ENCODE results near the gene PPP2R2C.

Gene PPP2R2C

DNA sequence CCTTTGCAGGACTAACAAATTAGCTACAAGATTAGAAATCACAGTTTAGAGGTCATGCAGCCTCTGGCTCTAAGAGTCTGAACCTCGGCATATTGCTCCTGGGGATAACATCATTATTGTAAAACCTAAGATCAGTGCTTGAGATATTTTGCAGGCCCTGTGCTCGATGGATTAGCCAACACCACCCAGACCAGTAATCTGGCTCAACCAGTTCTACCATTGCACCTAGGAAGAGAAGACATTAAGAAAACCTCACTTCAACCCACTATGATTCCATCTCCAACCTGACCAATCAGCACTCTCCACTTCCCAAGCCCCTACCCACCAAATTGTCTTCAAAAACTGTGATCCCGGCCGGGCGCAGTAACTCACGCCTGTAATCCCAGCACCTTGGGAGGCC lies 159.2 kb downstream of the PPP2R2C start:
- DNase-seq (ENCODE audit: low read depth in 2 of 2): no peak

DNA sequence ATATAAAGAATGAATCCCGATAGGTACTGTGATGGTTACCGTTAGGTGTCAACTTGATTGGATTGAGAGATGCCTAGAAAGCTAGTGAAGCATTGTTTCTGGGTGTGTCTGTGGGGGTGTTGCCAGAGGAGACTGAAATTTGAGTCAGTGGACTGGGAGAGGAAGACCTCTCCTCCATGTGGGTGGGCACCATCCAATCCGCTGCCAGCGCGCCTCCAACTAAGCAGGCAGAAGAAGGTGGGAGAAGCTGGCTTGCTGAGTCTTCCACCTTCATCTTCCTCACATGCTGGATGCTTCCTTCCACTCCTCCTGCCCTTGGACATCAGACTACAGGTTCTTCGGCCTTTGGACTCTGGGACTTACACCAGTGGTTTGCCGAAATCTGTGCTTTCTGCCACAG lies 162.6 kb downstream of the PPP2R2C start:
- no peak for DNase-seq (ENCODE audit: low read depth in 2 of 2)

DNA sequence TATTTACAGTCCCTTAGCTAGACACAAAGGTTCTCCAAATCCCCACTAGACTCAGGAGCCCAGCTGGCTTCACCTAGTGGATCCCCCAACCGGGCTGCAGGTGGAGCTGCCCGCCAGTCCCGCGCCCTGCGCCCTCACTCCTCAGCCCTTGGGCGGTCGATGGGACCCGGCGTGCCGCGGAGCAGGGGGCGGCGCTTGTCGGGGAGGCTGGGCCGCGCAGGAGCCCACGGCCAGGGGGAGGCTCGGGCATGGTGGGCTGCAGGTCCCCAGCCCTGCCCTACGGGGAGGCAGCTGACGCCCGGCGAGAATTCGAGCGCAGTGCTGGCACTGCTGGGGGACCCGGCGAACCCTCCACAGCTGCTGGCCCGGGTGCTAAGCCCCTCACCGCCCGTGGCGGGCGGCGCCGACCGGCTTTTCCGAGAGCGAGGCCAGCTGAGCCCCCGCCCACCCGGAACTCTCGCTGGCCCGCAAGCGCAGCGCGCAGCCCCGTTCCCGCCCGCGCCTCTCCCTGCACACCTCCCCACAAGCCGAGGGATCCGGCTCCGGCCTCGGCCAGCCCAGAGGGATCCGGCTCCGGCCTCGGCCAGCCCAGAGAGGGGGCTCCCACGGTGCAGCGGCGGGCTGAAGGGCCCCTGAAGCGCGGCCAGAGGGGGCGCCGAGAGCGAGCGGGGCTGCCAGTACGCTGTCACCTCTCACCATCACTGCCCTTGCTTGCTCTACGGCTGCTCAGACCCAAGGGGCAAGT lies 163.3 kb downstream of the PPP2R2C start:
- no peak for DNase-seq (ENCODE audit: low read depth in 2 of 2)

DNA sequence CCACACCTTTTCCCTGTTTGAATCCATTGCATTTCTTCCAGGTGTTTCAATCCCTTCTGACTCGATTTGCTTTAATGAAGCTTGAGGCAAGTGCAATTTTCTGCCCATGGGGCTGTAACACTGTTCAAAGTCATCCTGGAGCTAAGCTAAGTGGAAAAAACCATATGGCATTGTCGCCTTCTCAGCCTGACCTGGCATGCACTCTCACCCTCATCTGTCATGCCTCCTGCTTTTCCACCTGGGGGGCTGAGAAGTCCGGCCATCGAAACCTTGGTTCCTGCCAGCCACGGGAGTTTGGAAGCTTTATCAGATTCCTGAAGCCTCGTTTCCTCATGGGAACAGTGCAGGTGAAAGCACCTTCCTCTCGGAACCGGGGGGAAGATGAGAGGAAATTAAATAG lies 164.5 kb downstream of the PPP2R2C start:
- DNase-seq (ENCODE audit: low read depth in 2 of 2): no peak

DNA sequence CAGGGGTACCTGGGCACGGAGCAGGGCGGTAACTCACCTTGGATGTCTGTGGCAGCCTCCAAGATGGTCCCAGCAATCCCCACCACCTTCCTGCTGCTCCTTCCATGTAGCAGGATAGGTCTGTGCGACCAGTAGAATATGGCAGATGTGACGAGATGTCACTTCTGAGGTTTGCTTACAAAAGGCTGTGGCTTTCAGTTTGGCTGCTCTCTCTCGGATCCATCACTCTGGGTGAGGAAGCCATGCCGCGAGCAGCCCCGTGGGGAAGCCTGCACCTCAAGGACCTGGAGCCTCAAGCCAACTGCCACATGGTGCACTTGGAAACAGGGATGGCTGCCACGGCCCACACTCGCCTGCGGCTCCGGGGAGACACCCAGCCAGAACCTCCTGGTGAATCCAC lies 165.2 kb downstream of the PPP2R2C start:
- no peak for DNase-seq (ENCODE audit: low read depth in 2 of 2)

DNA sequence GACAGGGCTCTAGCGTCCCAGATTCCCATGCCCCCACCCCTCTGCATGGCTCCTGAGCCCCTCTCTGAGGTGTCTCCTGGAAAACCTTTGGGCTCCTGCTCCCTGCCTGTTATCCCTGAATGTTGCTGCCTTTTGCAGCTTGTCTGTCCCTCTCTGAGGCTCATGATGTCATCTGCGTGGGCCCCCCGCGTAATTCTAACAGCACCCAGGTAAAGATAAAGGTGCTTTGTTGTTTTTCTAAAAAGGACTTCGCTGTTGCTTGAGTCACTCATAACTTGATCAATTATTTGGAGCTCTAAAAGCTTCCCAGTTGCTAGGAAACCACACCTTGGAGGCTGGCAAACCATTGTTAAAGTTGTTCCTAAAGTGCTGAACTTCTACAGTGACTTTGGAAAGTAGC lies 166.1 kb downstream of the PPP2R2C start:
- DNase-seq (ENCODE audit: low read depth in 2 of 2): no peak

DNA sequence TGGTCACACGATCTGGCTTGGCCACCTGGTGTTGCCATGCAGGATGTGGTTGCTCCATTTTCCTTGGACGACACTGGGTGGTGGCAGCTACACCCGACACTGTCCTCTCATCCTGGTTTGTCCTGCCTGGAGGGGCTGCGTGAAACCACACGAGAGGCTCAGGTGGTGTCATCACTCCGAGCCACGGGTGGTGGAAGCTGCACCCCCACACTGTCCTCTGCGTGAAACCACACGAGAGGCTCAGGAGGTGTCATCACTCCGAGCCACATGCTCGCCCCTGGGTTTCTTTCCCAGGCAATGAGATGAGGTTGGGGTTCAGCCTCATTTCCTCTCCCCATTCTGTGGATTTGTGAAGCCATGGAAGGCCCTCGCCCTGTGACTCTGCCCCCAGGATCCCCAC lies 168.5 kb downstream of the PPP2R2C start:
- no peak for DNase-seq (ENCODE audit: low read depth in 2 of 2)

DNA sequence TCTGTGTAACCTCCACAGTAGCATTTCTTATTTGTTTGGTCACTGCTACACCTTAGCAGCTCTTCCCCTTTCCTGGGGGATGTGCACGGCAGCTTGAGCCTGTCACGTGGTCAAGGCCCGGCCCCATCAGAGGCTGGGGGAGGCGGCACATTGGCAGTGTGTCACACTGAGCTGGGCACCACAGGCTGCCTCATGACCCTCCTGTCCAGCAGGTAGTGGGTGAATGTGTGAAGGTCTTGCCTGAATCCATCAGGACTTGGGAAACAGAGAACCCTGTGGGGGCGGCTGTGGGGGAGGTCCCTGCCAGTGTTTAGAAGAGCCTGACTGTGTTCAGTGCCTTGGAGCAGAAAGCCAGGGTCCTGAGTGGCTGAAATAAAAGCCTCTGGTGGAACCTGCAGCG lies 169.5 kb downstream of the PPP2R2C start:
- DNase-seq (ENCODE audit: low read depth in 2 of 2): no peak

DNA sequence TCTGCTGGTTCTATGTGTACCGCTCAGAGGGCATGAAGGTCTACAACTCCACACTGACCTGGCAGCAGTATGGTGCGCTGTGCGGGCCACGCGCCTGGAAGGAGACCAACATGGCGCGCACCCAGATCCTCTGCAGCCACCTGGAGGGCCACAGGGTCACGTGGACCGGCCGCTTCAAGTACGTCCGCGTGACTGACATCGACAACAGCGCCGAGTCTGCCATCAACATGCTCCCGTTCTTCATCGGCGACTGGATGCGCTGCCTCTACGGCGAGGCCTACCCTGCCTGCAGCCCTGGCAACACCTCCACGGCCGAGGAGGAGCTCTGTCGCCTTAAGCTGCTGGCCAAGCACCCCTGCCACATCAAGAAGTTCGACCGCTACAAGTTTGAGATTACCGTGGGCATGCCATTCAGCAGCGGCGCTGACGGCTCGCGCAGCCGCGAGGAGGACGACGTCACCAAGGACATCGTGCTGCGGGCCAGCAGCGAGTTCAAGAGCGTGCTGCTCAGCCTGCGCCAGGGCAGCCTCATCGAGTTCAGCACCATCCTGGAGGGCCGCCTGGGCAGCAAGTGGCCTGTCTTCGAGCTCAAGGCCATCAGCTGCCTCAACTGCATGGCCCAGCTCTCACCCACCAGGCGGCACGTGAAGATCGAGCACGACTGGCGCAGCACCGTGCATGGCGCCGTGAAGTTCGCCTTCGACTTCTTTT lies 170.5 kb downstream of the PPP2R2C start:
- DNase-seq (ENCODE audit: low read depth in 2 of 2): no peak

DNA sequence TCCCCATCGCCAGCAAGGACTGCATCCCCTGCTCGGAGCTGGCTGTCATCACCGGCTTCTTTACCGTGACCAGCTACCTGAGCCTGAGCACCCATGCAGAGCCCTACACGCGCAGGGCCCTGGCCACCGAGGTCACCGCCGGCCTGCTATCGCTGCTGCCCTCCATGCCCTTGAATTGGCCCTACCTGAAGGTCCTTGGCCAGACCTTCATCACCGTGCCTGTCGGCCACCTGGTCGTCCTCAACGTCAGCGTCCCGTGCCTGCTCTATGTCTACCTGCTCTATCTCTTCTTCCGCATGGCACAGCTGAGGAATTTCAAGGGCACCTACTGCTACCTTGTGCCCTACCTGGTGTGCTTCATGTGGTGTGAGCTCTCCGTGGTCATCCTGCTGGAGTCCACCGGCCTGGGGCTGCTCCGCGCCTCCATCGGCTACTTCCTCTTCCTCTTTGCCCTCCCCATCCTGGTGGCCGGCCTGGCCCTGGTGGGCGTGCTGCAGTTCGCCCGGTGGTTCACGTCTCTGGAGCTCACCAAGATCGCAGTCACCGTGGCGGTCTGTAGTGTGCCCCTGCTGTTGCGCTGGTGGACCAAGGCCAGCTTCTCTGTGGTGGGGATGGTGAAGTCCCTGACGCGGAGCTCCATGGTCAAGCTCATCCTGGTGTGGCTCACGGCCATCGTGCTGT lies 171.2 kb downstream of the PPP2R2C start:
- DNase-seq (ENCODE audit: low read depth in 2 of 2): no peak

DNA sequence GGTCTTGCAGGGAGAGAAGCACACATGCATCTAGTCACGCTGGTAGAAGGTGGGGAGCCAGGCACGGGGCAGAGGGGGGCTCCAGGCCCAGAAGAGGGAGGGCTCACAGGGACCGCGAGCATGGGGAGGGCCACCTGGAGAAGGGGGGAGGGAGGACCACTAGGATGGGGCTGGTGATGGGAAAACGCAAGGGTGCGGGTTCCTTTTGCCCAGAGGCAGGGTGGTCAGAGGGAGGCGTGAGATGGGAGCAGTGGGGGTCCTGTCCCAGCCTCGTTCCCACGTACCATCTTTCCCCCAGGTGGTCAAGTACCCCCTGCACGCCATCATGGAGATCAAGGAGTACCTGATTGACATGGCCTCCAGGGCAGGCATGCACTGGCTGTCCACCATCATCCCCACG lies 172.1 kb downstream of the PPP2R2C start:
- no peak for DNase-seq (ENCODE audit: low read depth in 2 of 2)

DNA sequence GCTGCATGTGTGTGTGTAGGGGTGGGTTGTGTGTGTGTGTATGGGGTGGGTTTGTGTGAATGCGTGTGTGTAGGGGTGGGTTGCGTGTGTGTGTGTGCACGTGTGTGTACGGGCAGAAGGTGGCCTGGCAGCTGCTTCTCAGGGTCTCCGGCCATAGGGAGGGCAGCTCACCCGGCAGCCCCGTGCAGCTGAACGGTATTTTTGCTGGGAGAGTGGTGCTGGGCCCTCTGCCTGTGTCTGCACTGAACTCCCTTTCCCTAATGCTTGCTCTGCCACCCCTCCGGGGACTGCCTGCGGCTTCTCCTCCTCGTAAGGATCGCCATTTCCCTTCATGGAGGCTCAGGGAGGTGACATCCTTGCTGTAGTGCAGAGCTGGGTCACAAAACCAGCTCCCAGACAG lies 172.5 kb downstream of the PPP2R2C start:
- DNase-seq (ENCODE audit: low read depth in 2 of 2): no peak

DNA sequence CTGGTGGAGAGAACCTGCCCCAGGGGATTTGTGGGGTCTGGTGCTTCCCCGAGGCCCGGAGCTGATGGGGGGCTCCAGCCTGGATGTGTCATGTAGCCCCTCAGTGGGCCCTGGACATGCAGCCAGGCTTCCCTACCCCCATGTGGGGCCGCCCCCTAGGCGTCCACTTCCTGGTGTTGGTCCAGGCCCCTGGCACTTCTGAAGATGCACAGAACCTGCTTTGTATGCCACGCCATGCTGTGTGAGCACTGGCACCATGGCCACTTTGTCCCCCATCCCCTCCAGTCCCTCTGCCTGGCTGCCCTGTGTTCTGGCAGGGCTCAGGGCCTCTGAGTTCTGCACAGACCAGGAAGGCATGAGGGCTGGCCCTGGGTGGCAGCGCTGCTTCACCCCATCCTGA lies 173.6 kb downstream of the PPP2R2C start:
- no peak for DNase-seq (ENCODE audit: low read depth in 2 of 2)

DNA sequence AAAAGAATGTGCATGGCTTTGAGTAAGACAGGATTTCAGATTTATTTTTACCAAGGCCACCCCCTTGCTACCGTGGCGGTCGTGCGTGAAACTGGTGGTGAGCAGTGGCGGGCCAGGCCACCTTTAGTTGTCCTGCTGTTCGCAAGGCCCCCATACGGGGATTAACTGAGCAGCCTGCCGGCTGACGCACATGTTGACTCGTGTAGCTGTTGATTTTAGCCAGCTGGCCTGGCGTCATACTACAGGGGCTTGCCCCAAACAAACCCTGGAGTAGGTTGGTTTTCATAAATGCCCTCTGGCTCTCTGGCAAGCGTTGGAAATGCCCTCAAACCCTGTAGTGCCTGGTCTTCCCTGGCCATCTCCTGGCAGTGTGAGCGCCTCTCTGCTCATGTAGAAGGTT lies 174.4 kb downstream of the PPP2R2C start:
- DNase-seq (ENCODE audit: low read depth in 2 of 2): no peak

DNA sequence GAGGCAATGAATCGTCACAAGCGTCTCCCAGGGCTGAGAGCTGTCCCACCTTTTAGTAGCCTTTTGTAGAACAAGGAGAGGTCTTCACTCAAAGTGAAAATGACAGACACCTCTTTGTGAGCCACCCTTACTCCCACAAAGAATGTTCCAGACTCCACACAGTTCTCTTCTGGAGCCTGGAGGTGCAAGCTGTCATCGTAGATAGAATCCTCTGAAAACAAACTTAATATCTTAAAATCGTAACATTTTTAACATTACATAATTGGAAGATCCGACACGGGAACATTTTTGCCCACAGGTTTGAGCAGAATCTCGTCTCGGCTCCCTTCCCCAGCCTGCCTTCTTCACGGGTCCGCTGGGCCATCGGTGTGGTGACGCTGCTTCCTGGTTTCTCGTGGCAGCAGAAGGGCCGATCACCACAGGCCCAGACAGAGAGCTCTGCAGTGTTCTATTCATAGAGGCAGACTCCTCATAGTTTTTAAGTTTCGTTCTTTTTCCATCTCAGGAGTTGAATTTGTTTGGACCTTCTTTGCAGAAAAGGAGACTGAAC lies 175.1 kb downstream of the PPP2R2C start:
- DNase-seq (ENCODE audit: low read depth in 2 of 2): no peak

DNA sequence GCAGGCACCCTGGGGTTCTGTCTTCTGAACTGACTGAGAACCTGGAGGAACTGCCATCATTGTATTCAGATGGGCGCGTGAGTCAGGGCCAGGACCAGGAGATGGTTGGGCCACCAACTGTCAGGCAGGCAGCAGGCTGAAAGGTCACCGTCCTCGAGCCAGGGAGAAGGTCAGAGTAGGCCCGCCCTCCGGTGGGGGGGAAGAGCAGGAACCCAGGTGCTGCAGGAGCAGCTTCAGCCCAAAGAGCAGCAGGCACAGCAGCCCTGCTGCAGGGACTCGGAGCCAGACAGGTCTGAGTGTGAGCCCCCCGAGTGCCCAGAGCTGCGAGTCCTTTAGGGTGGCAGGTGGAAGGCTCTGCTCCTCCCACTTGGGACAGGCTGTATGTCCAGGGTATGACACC lies 176.4 kb downstream of the PPP2R2C start:
- DNase-seq (ENCODE audit: low read depth in 2 of 2): no peak

DNA sequence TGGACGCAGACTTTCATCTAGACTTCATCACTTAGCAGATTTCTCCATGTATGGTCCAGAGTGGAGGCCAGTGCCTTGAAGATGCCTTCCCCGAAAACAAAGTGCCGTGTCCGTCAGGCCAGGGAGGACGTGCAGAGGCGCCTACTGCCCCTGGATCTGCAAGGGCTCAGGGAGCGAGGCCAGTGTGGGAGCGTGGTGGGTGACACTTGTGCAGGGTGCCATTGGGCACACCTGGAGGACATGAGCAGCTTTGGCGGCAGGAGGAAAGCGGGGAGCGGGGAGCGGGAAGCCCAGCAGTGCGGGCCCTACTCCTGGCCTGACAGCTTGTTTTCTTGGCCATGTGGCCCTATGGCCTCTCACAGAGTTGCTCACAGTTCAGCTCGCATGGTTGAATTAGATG lies 176.9 kb downstream of the PPP2R2C start:
- DNase-seq (ENCODE audit: low read depth in 2 of 2): no peak

DNA sequence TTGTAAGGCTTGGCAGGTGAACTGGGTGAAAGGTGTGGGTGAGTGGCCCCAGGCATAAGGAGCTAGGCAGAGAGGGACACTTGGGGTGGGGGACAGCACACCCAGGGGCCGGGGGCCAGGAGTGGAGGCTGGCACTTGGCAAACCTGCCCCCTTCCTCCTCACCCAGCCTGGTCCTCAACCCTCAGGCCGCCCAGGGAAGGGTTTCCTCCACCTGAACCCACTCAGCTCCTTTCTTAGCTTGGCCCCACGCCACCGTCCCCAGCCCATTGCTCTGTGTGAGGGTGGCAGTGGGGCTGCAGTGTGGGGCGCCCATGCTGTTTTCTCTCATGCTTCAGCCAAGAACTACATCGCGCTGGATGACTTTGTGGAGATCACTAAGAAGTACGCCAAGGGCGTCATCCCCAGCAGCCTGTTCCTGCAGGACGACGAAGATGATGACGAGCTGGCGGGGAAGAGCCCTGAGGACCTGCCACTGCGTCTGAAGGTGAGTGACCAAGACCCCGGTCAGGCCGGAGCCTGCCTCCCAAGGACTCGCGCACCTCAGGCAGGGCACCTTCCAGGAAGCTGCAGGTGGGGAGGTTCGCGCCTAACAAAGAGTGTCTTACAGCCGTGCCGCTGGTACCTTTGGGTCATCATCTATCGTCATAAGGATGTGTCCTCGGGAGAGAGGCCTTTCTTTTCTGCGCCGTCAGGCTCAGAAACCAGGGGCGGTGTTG lies 177.6 kb downstream of the PPP2R2C start:
- no peak for DNase-seq (ENCODE audit: low read depth in 2 of 2)

DNA sequence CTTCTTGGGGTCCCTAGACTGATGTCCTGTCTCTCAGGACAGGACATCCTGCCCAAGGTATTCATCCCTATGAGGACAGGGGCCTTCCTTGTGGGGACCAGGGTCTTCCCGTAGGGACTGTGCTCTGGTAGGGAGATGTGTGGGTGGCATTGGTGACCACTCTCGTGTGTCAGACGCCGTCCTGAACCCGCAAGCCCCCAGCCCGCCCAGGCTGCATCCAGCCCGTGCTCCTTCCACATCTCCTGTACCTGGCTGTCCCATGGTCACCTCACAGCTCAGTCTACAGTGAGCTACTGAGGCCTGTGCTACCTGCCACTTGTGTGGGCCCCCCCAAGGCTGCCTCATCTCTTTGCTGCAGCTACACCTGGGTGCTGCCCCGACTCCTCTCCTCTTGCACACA lies 178.8 kb downstream of the PPP2R2C start:
- DNase-seq (ENCODE audit: low read depth in 2 of 2): no peak

DNA sequence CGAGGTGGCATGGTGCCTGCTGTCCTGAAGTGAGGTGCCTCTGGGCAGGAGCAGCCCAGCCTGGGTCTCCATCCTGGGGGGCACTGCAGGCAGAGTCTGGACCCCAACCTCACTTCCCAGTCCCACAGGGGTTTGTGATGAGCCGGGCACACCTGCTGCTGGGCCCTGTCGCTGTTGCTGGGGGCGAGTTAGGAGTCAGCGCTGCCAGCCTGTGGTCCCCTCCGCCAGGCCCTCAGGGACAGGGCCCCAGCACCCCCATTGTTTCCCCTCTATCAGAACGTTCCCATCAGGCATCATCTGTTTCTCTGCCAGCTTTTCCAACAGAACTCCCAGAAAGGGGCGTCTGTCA lies 179.3 kb downstream of the PPP2R2C start:
- DNase-seq (ENCODE audit: low read depth in 2 of 2): no peak

DNA sequence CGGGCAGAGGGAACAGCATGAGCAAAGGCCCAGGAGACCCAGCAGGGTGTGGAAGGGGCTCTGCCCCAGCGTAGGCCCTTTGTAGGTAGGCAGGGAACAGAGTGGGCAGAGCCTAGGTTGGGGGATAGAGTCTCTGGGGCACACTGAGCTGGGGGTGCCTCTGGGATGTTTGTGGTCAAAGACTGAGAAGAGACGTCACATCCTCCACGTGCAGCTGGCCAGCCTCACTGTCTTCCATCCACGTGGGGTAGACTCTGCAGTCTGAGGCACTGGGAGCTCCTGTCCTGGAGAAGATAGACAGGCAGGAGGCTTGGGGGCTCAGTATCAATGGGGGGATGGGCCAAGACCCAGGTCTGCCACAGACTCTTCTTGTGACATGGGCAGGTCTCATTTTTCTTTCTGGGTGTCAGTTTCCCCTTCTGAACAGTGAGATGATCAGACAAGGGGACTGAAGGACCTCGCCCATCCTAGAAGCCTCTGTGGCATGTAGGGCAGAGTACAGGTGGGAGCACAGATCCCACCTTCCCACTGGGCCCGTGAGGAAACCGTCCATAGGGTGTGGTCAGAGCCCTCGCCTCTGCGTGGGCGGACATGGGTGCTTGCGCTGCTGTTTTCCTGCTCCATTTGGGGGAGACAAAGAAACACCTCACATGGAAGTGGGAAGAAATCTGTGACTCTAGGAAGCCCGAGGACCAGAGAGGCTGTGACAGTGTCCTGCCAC lies 179.9 kb downstream of the PPP2R2C start:
- no peak for DNase-seq (ENCODE audit: low read depth in 2 of 2)
